Esophagus muscularis mucosa (tissue), 3 donors: ENCODE data around the gene CLIC2.

Experiments used
- CTCF ChIP-seq, 3 experiments: fragments of 200-600 bp in 2 of 3; fragments of 450-650 bp in 1 of 3; sonication (generic) in 2 of 3; IDR thresholded peaks; one replicate each; pipeline ENCODE4 v1.5.1; 2017 to 2019; ENCODE audit warnings: antibody characterized with exemption in 3 of 3, mild to moderate bottlenecking in 2 of 3, moderate library complexity in 1 of 3
- POLR2A ChIP-seq: fragments of 450-650 bp; IDR thresholded peaks from one replicate; pipeline ENCODE4 v1.6.1; 2017; ENCODE audit warnings: antibody characterized with exemption, moderate library complexity, mild to moderate bottlenecking, low read depth

- TF ChIP-seq CTCF (IDR thresholded peaks at IDR 0.05) (no peak), POLR2A (no peak)
Observed at GRCh38 chrX:155263854-155264628, 70.4 kb downstream of the CLIC2 start, which contains the start of gene RAB39B.
